Mesenchymal stem cell (in vitro differentiated cells and primary cell): ENCODE measurements around the gene FRMD4A.

ENCODE experiments used
- DNase-seq: peaks from one replicate; pipeline ENCODE4 v3.0.0-alpha.2; 2013
- H2AFZ ChIP-seq: one replicate; pipeline ENCODE4 v1.6.1; 2013; ENCODE audit warnings: low read depth, mild to moderate bottlenecking, control low read depth, inconsistent platforms, low read length, moderate library complexity
- H2AK5ac ChIP-seq: 2 replicates; pipeline ENCODE4 v1.6.1; 2013; ENCODE audit warnings: low read length, moderate library complexity, mild to moderate bottlenecking, inconsistent platforms; ENCODE audit not compliant: severe bottlenecking
- H2BK120ac ChIP-seq: one replicate; pipeline ENCODE4 v1.6.1; 2013; ENCODE audit warnings: low read depth, mild to moderate bottlenecking, inconsistent platforms, low read length, moderate library complexity
- H2BK12ac ChIP-seq, 2 experiments: one replicate each; pipeline ENCODE4 v1.6.1; 2013; ENCODE audit warnings: inconsistent platforms in 2 of 2, low read length in 2 of 2, mild to moderate bottlenecking in 2 of 2, moderate library complexity in 2 of 2, control low read depth in 1 of 2
- H2BK15ac ChIP-seq: one replicate; pipeline ENCODE4 v1.6.1; 2013; ENCODE audit warnings: mild to moderate bottlenecking, low read depth, inconsistent platforms; ENCODE audit not compliant: poor library complexity, severe bottlenecking
- H2BK5ac ChIP-seq: 2 replicates; pipeline ENCODE4 v1.6.1; 2013; ENCODE audit warnings: low read depth, mild to moderate bottlenecking, low read length, control low read depth, inconsistent platforms; ENCODE audit not compliant: poor library complexity, severe bottlenecking
- H3K14ac ChIP-seq, 2 experiments: one replicate each; pipeline ENCODE4 v1.6.1; 2013; ENCODE audit warnings: inconsistent platforms in 2 of 2, low read length in 2 of 2, control low read depth in 1 of 2, mild to moderate bottlenecking in 1 of 2, moderate library complexity in 1 of 2
- H3K18ac ChIP-seq, 2 experiments: one replicate each; pipeline ENCODE4 v1.6.1; 2013; ENCODE audit warnings: inconsistent platforms in 2 of 2, low read length in 2 of 2, control low read depth in 1 of 2, low read depth in 1 of 2, mild to moderate bottlenecking in 1 of 2
- H3K23ac ChIP-seq, 2 experiments: one replicate each; pipeline ENCODE4 v1.6.1; 2013; ENCODE audit warnings: inconsistent platforms in 2 of 2, low read length in 2 of 2, mild to moderate bottlenecking in 2 of 2, moderate library complexity in 2 of 2, control low read depth in 1 of 2
- H3K27ac ChIP-seq: 2 replicates; pipeline ENCODE4 v1.5.1; 2013; ENCODE audit warnings: mild to moderate bottlenecking, moderate library complexity, low read length, control low read depth, inconsistent platforms; ENCODE audit not compliant: poor library complexity, severe bottlenecking
- H3K27me3 ChIP-seq, 2 experiments: 2 replicates each; pipeline versions ENCODE4 v1.6.1 to v1.7.0; 2013; ENCODE audit warnings: low read length in 2 of 2, mild to moderate bottlenecking in 2 of 2, moderate library complexity in 2 of 2, control low read depth in 1 of 2, inconsistent platforms in 1 of 2; ENCODE audit not compliant: control insufficient read depth in 1 of 2, insufficient read depth in 1 of 2
- H3K36me3 ChIP-seq, 2 experiments: 2 replicates each; pipeline versions ENCODE4 v1.6.1 to v1.7.0; 2013; ENCODE audit warnings: low read length in 2 of 2, control low read depth in 1 of 2, inconsistent platforms in 1 of 2, low read depth in 1 of 2, mild to moderate bottlenecking in 1 of 2; ENCODE audit not compliant: insufficient read depth in 2 of 2, control insufficient read depth in 1 of 2
- H3K4ac ChIP-seq, 2 experiments: one replicate each; pipeline ENCODE4 v1.6.1; 2013; ENCODE audit warnings: inconsistent platforms in 2 of 2, low read length in 2 of 2, mild to moderate bottlenecking in 2 of 2, moderate library complexity in 2 of 2, control low read depth in 1 of 2, low read depth in 1 of 2
- H3K4me1 ChIP-seq: 2 replicates; pipeline ENCODE4 v1.6.1; 2013; ENCODE audit warnings: low read depth, low read length, control low read depth; ENCODE audit not compliant: control insufficient read depth, insufficient read depth
- H3K4me2 ChIP-seq: 2 replicates; pipeline ENCODE4 v1.6.1; 2013; ENCODE audit warnings: low read length, mild to moderate bottlenecking, inconsistent platforms; ENCODE audit not compliant: poor library complexity, severe bottlenecking
- H3K4me3 ChIP-seq, 2 experiments: 2 replicates each; pipeline versions ENCODE4 v1.5.1 to v1.7.0; 2013; ENCODE audit warnings: low read length in 2 of 2, mild to moderate bottlenecking in 2 of 2, control low read depth in 1 of 2, low read depth in 1 of 2; ENCODE audit not compliant: insufficient read depth in 1 of 2
- H3K79me1 ChIP-seq: replicated peaks from 2 replicates; pipeline ENCODE4 v1.6.1; 2013; ENCODE audit warnings: mild to moderate bottlenecking, control low read depth, low read length, inconsistent platforms; ENCODE audit not compliant: poor library complexity, severe bottlenecking
- H3K9ac ChIP-seq: 2 replicates; pipeline ENCODE4 v1.7.0; 2013; ENCODE audit warnings: mild to moderate bottlenecking, low read length, moderate library complexity
- H3K9me3 ChIP-seq: 2 replicates; pipeline ENCODE4 v1.7.0; 2013; ENCODE audit warnings: mild to moderate bottlenecking, low read length; ENCODE audit not compliant: control insufficient read depth
- H4K8ac ChIP-seq: one replicate; pipeline ENCODE4 v1.6.1; 2013; ENCODE audit warnings: inconsistent platforms, mild to moderate bottlenecking, low read length, moderate library complexity
- H4K91ac ChIP-seq: one replicate; pipeline ENCODE4 v1.6.1; 2013; ENCODE audit warnings: mild to moderate bottlenecking, low read length, inconsistent platforms
- WGBS: methylation state at CpG from one replicate; pipeline ENCODE4 v1.1.7; 2013; ENCODE audit warnings: mixed read lengths; 5-methylcytosine and 5-hydroxymethylcytosine counted together

FRMD4A gene

GRCh38 chr10:13674645-13675588 lies 655.8 kb downstream of the FRMD4A start:
- H3K36me3 ChIP-seq: peaks cover 53 to 80% of the 10 kb centered on the region in 2 experiments
- H3K27ac ChIP-seq: no peak overlapping the region
- no peak overlapping the region for H3K14ac ChIP-seq
- no peak overlapping the region for H4K91ac ChIP-seq
- H2BK5ac ChIP-seq: no peak overlapping the region
- H3K79me1 ChIP-seq: peaks cover 24% of the 10 kb centered on the region
- H2BK12ac ChIP-seq: no peak overlapping the region
- H2AK5ac ChIP-seq: no peak overlapping the region
- no peak overlapping the region for H2AFZ ChIP-seq
- no peak overlapping the region for H2BK120ac ChIP-seq
- H2BK15ac ChIP-seq: no peak overlapping the region
- no peak overlapping the region for H3K18ac ChIP-seq
- no peaks in the 10 kb centered on the region for H3K27me3 ChIP-seq
- H3K4me2 ChIP-seq: no peak overlapping the region
- WGBS: 94% methylated on average over 20 of the region's 20 CpGs
- no peak overlapping the region for H3K9ac ChIP-seq
- H3K4me3 ChIP-seq: no peak overlapping the region
- no peaks in the 10 kb centered on the region for H3K9me3 ChIP-seq
- peaks cover 15% of the 10 kb centered on the region for H3K4me1 ChIP-seq
- no peak overlapping the region for H3K4ac ChIP-seq
- H3K23ac ChIP-seq: no peak overlapping the region
- DNase-seq: no peak
- H4K8ac ChIP-seq: no peak overlapping the region

GRCh38 chr10:13673156-13673555 lies 657.6 kb downstream of the FRMD4A start:
- H3K4me1 ChIP-seq: peaks cover 22% of the 10 kb centered on the region
- no peak overlapping the region for H2BK12ac ChIP-seq
- peaks cover 49 to 83% of the 10 kb centered on the region in 2 experiments for H3K36me3 ChIP-seq

DNA sequence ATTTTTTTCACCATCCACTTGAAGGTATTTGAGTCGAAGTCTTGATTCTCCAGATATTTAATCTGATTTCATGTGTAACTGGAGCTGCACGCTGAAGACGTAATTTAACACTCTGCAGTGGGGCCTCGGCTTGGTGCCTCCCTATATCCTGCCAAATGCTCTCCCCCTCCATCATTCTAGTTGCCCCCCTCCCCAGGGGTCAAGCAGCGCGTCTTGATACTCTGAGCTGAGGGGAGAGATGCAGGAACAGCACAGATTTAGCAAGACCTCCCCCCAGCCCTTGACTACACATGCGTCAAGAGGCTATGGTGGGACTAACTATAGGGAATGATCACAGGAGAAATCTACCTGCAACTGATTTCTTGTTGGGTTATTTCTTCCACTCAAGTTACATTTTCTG lies 658.2 kb downstream of the FRMD4A start:
- Histone ChIP-seq H4K91ac (no peak overlapping the region), H3K23ac (no peak overlapping the region), H2AK5ac (no peak overlapping the region), H4K8ac (no peak overlapping the region), H3K4me3 (no peak overlapping the region), H3K9ac (no peak overlapping the region), H3K79me1 (peaks cover 32% of the 10 kb centered on the region), H3K4ac (no peak overlapping the region), H2BK120ac (no peak overlapping the region), H2BK12ac (no peak overlapping the region), H3K14ac (no peak overlapping the region), H2BK15ac (no peak overlapping the region), H3K27ac (peak overlapping the region; percentile 41), H2BK5ac (no peak overlapping the region), H3K18ac (no peak overlapping the region), H3K4me1 (peaks cover 22% of the 10 kb centered on the region), H3K4me2 (no peak overlapping the region), H3K27me3 (no peaks in the 10 kb centered on the region), H3K36me3 (peaks cover 53 to 84% of the 10 kb centered on the region in 2 experiments), H2AFZ (no peak overlapping the region), H3K9me3 (no peaks in the 10 kb centered on the region)
- no peak for DNase-seq
- WGBS: 71% methylated on average over 5 of the region's 7 CpGs

More at GRCh38 chr10:13673156-13673555, 657.6 kb downstream of the FRMD4A start:
- no peak for DNase-seq
- Histone ChIP-seq H3K9ac (no peak overlapping the region), H2AK5ac (no peak overlapping the region), H3K18ac (peak overlapping the region in 1 of 2 experiments; percentile 13), H3K4me3 (no peak overlapping the region), H4K91ac (no peak overlapping the region), H2BK120ac (no peak overlapping the region), H3K14ac (no peak overlapping the region), H3K27me3 (no peaks in the 10 kb centered on the region), H2BK15ac (no peak overlapping the region), H3K4me2 (no peak overlapping the region), H2BK5ac (no peak overlapping the region), H3K23ac (no peak overlapping the region), H4K8ac (no peak overlapping the region), H3K9me3 (no peaks in the 10 kb centered on the region), H3K27ac (peak overlapping the region; percentile 0), H2AFZ (no peak overlapping the region), H3K79me1 (peaks cover 29% of the 10 kb centered on the region), H3K4ac (no peak overlapping the region)
- 92% methylated on average over 6 of the region's 8 CpGs for WGBS

GRCh38 chr10:13671904-13672303 lies 658.8 kb downstream of the FRMD4A start:
- Histone ChIP-seq H3K27ac (no peak overlapping the region), H4K8ac (no peak overlapping the region), H2BK5ac (no peak overlapping the region), H3K9me3 (no peaks in the 10 kb centered on the region), H2BK120ac (no peak overlapping the region), H2AK5ac (no peak overlapping the region), H3K4ac (no peak overlapping the region), H4K91ac (no peak overlapping the region), H3K79me1 (peaks cover 36% of the 10 kb centered on the region), H2BK12ac (no peak overlapping the region), H2AFZ (no peak overlapping the region), H3K36me3 (peaks cover 59 to 84% of the 10 kb centered on the region in 2 experiments), H3K9ac (no peak overlapping the region), H3K27me3 (no peaks in the 10 kb centered on the region), H3K23ac (no peak overlapping the region), H3K4me1 (peaks cover 22% of the 10 kb centered on the region), H3K18ac (no peak overlapping the region), H3K4me2 (no peak overlapping the region), H2BK15ac (no peak overlapping the region), H3K4me3 (no peak overlapping the region), H3K14ac (no peak overlapping the region)
- DNase-seq: no peak
- 96% methylated on average over 10 of the region's 10 CpGs for WGBS
